Measurements from ENCODE around the gene ADAT3.

ADAT3 gene

GRCh38 chr19:1901940-1902404 lies 3.2 kb upstream of the ADAT3 start:
- Histone ChIP-seq H3K27me3 (ENCODE audit: control insufficient read depth, low read length) (no peaks in the 10 kb centered on the region), H3K4me3 (ENCODE audit: low read length) (no peak overlapping the region), H4K20me1 (ENCODE audit: control insufficient read depth, insufficient read depth, low read depth, low read length) (no peaks in the 10 kb centered on the region; the same call in 1 of the 2 replicates), H3K36me3 (ENCODE audit: control insufficient read depth, low read length) (peaks cover 6% of the 10 kb centered on the region), H3K4me1 (ENCODE audit: control insufficient read depth, low read length) (peaks cover 52% of the 10 kb centered on the region), H3K27ac (ENCODE audit: low read depth, low read length) (no peak overlapping the region), H3K79me2 (ENCODE audit: control insufficient read depth, low read length) (peaks cover 15% of the 10 kb centered on the region), H3K4me2 (ENCODE audit: low read length) (no peak overlapping the region), H3K9me2 (replicated peaks; ENCODE audit: control insufficient read depth, low read length) (no peaks in the 10 kb centered on the region), H3F3A (ENCODE audit: control insufficient read depth, insufficient read depth) (peaks cover 29% of the 10 kb centered on the region), H3K9me3 (ENCODE audit: control insufficient read depth, insufficient read depth, low read length) (no peaks in the 10 kb centered on the region)
- TF ChIP-seq, protein P1, sequence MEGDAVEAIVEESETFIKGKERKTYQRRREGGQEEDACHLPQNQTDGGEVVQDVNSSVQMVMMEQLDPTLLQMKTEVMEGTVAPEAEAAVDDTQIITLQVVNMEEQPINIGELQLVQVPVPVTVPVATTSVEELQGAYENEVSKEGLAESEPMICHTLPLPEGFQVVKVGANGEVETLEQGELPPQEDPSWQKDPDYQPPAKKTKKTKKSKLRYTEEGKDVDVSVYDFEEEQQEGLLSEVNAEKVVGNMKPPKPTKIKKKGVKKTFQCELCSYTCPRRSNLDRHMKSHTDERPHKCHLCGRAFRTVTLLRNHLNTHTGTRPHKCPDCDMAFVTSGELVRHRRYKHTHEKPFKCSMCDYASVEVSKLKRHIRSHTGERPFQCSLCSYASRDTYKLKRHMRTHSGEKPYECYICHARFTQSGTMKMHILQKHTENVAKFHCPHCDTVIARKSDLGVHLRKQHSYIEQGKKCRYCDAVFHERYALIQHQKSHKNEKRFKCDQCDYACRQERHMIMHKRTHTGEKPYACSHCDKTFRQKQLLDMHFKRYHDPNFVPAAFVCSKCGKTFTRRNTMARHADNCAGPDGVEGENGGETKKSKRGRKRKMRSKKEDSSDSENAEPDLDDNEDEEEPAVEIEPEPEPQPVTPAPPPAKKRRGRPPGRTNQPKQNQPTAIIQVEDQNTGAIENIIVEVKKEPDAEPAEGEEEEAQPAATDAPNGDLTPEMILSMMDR (IDR thresholded peaks at IDR 0.05; ENCODE audit: low read depth, low read length, poor library complexity, severe bottlenecking), result no peak

- Histone ChIP-seq H4K20me1 (ENCODE audit: control insufficient read depth, insufficient read depth, low read depth, low read length) (no peaks in the 10 kb centered on the region; the same call in 1 of the 2 replicates), H3K79me2 (ENCODE audit: control insufficient read depth, low read length) (peaks cover 24% of the 10 kb centered on the region), H3K4me2 (ENCODE audit: low read length) (peak overlapping the region; percentile 95), H3K27ac (ENCODE audit: low read depth, low read length) (no peak overlapping the region), H3K36me3 (ENCODE audit: control insufficient read depth, low read length) (peaks cover 6% of the 10 kb centered on the region), H3K9me3 (ENCODE audit: control insufficient read depth, insufficient read depth, low read length) (no peaks in the 10 kb centered on the region), H3K4me1 (ENCODE audit: control insufficient read depth, low read length) (peaks cover 42% of the 10 kb centered on the region), H3K9me2 (replicated peaks; ENCODE audit: control insufficient read depth, low read length) (no peaks in the 10 kb centered on the region), H3K27me3 (ENCODE audit: control insufficient read depth, low read length) (no peaks in the 10 kb centered on the region), H3K4me3 (ENCODE audit: low read length) (no peak overlapping the region), H3F3A (ENCODE audit: control insufficient read depth, insufficient read depth) (peaks cover 28% of the 10 kb centered on the region)
- TF ChIP-seq EZH2phosphoT487 (IDR thresholded peaks at IDR 0.05; ENCODE audit: borderline replicate concordance, low read length), result no peak
- TF ChIP-seq, protein P1 (IDR thresholded peaks at IDR 0.05; ENCODE audit: low read depth, low read length, poor library complexity, severe bottlenecking), result no peak
Measured at GRCh38 chr19:1902923-1903322, 2.3 kb upstream of the ADAT3 start.

DNA sequence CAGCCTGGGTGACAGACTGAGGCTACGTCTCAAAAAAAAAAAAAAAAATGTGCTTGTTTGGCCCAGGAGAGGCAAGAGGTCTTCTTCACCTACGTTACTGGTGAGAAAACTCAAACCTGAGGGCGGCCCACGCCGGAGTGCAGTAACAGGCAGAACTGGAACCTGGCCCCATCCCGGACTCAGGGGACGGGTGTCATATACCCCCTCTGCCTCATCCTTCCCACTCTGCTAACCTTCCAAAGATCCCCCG lies 414 bp upstream of the ADAT3 start:
- Histone ChIP-seq H3K4me3 (ENCODE audit: low read length) (peak overlapping the region; percentile 90), H3K79me2 (ENCODE audit: control insufficient read depth, low read length) (peaks cover 43% of the 10 kb centered on the region), H3K27me3 (ENCODE audit: control insufficient read depth, low read length) (no peaks in the 10 kb centered on the region), H3K4me2 (ENCODE audit: low read length) (peak overlapping the region; percentile 95), H3K9me3 (ENCODE audit: control insufficient read depth, insufficient read depth, low read length) (no peaks in the 10 kb centered on the region), H3K9me2 (replicated peaks; ENCODE audit: control insufficient read depth, low read length) (no peaks in the 10 kb centered on the region), H3F3A (ENCODE audit: control insufficient read depth, insufficient read depth) (peaks cover 19% of the 10 kb centered on the region), H4K20me1 (ENCODE audit: control insufficient read depth, insufficient read depth, low read depth, low read length) (no peaks in the 10 kb centered on the region; the same call in 1 of the 2 replicates), H3K4me1 (ENCODE audit: control insufficient read depth, low read length) (peaks cover 31% of the 10 kb centered on the region), H3K36me3 (ENCODE audit: control insufficient read depth, low read length) (peaks cover 6% of the 10 kb centered on the region), H3K27ac (ENCODE audit: low read depth, low read length) (peak overlapping the region; percentile 59)
- TF ChIP-seq, protein P1 (IDR thresholded peaks at IDR 0.05; ENCODE audit: low read depth, low read length, poor library complexity, severe bottlenecking), result no peak
- TF ChIP-seq EZH2phosphoT487 (IDR thresholded peaks at IDR 0.05; ENCODE audit: borderline replicate concordance, low read length), result no peak
